CD4-positive, CD25-positive, alpha-beta regulatory T cell (primary cell): Measurements from ENCODE around the gene CDH13. TPM values are rescaled to one million over a fixed set of nuclear protein-coding genes. Genes with fewer than 3 reads are reported as not detected.
A peak's percentile ranks its signal among the peaks of the same experiment; 100 is the strongest.

Experiments
- ATAC-seq, 2 donors: fragments of 150-1000 bp; cut with Tn5 transposase; one replicate each; pipeline ENCODE4 v1.10.0; 2021; ENCODE audit warnings: low read depth in 2 of 2, moderate number of reproducible peaks in 2 of 2, moderate library complexity in 1 of 2
- DNase-seq, 3 donors: peaks; one replicate each; pipeline versions ENCODE4 v3.0.0 to v3.0.0-alpha.2; 2012 to 2022; ENCODE audit warnings: mixed read lengths in 1 of 3
- H3K27ac ChIP-seq: one replicate; pipeline ENCODE4 v1.7.0; 2013; ENCODE audit warnings: mild to moderate bottlenecking, low read length; ENCODE audit not compliant: insufficient read depth, poor library complexity, severe bottlenecking
- H3K27me3 ChIP-seq: one replicate; pipeline ENCODE4 v1.7.0; 2013; ENCODE audit warnings: low read length; ENCODE audit not compliant: control insufficient read depth, insufficient read depth
- H3K36me3 ChIP-seq: one replicate; pipeline ENCODE4 v1.7.0; 2013; ENCODE audit warnings: mild to moderate bottlenecking, low read length, moderate library complexity; ENCODE audit not compliant: control insufficient read depth, insufficient read depth
- H3K4me1 ChIP-seq: 2 replicates; pipeline ENCODE4 v1.7.0; 2013; ENCODE audit warnings: mild to moderate bottlenecking, low read length; ENCODE audit not compliant: insufficient read depth, control insufficient read depth, poor library complexity, severe bottlenecking
- H3K4me3 ChIP-seq: one replicate; pipeline ENCODE4 v1.7.0; 2013; ENCODE audit warnings: low read depth, mild to moderate bottlenecking, low read length, moderate library complexity
- H3K9me3 ChIP-seq, 2 experiments: 1 replicate in 1 of 2; 2 replicates in 1 of 2; pipeline ENCODE4 v1.7.0; 2013; ENCODE audit warnings: low read length in 2 of 2, mild to moderate bottlenecking in 1 of 2, moderate library complexity in 1 of 2; ENCODE audit not compliant: control insufficient read depth in 2 of 2
- H3K27ac Mint-ChIP-seq, 3 donors: one replicate each; pipeline ENCODE4 v1.8.0; 2020 to 2022; ENCODE audit warnings: mild to moderate bottlenecking in 3 of 3, mixed read lengths in 3 of 3, moderate library complexity in 2 of 3
- H3K27me3 Mint-ChIP-seq: one replicate; pipeline ENCODE4 v1.8.0; 2022; ENCODE audit warnings: mild to moderate bottlenecking, mixed read lengths
- H3K36me3 Mint-ChIP-seq: one replicate; pipeline ENCODE4 v1.8.0; 2020; ENCODE audit warnings: mixed read lengths
- H3K4me1 Mint-ChIP-seq, 4 donors: one replicate each; pipeline ENCODE4 v1.8.0; 2020 to 2022; ENCODE audit warnings: mixed read lengths in 4 of 4, mild to moderate bottlenecking in 1 of 4
- H3K4me3 Mint-ChIP-seq, 4 donors: one replicate each; pipeline ENCODE4 v1.8.0; 2020 to 2022; ENCODE audit warnings: mild to moderate bottlenecking in 4 of 4, mixed read lengths in 4 of 4, moderate library complexity in 3 of 4
- H3K9me3 Mint-ChIP-seq, 7 donors: one replicate each; pipeline ENCODE4 v1.8.0; 2020 to 2022; ENCODE audit warnings: mixed read lengths in 7 of 7, mild to moderate bottlenecking in 3 of 7, moderate library complexity in 2 of 7
- polyA plus RNA-seq, 4 donors: library from polyadenylated mRNA; unstranded; fragments of 300-500 nt; fragmentation: Illumina TruSeq; gene quantifications; one replicate each; pipeline ENCODE4 v1.2.3, GENCODE V29; 2021
- total RNA-seq: library from RNA; stranded (reverse); gene quantifications from one replicate; pipeline ENCODE4 v1.2.3, GENCODE V29; 2022

CDH13 gene
- total and polyA plus RNA-seq, 5 donors from 2014 or later, result not detected

DNA sequence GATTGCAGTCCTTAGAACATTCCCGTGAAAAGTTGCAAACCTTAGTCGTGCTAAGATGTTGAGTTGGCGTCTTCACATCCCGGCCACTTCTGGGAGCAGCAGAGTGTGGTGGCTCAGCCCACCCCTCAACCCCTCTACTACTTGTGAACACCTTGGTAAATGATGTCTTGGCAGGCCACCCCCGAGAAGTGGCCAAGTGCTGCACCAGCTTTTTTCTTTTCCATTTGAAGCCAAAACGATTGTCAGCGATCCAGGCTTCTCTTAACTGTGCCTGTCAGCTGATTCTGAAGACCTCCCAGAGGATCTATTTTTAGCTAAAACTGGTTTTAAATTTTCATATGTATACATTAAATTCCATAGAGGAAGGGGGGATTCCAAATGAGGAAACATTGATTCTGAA, 247.5 kb downstream of the CDH13 start:
- ATAC-seq (no peak), DNase-seq (no peak)
- Mint-ChIP-seq H3K36me3 (no peaks in the 10 kb centered on the region), H3K4me1 (no peaks in the 10 kb centered on the region), H3K4me3 (no peak overlapping the region), H3K27ac (no peak overlapping the region), H3K9me3 (peaks cover 0 to 11% (median 4%) of the 10 kb centered on the region in 7 donors), H3K27me3 (no peaks in the 10 kb centered on the region)
- H3K27me3 ChIP-seq, result no peaks in the 10 kb centered on the region
- H3K4me3 ChIP-seq, result no peak overlapping the region
- no peak overlapping the region for H3K27ac ChIP-seq
- H3K4me1 ChIP-seq, result no peaks in the 10 kb centered on the region
- H3K9me3 ChIP-seq, result no peaks in the 10 kb centered on the region
- H3K36me3 ChIP-seq, result no peaks in the 10 kb centered on the region

GRCh38 chr16:82874672-82875071, 247.9 kb downstream of the CDH13 start:
- H3K4me3 Mint-ChIP-seq, result no peak overlapping the region
- Histone ChIP-seq H3K36me3 (no peaks in the 10 kb centered on the region), H3K4me3 (no peak overlapping the region), H3K4me1 (no peaks in the 10 kb centered on the region), H3K27ac (no peak overlapping the region), H3K27me3 (no peaks in the 10 kb centered on the region), H3K9me3 (no peaks in the 10 kb centered on the region)
- no peaks in the 10 kb centered on the region for H3K36me3 Mint-ChIP-seq
- H3K4me1 Mint-ChIP-seq, result no peaks in the 10 kb centered on the region
- H3K27me3 Mint-ChIP-seq, result no peaks in the 10 kb centered on the region
- DNase-seq (no peak), ATAC-seq (no peak)
- H3K27ac Mint-ChIP-seq, result no peak overlapping the region
- H3K9me3 Mint-ChIP-seq, result peaks cover 0 to 11% (median 4%) of the 10 kb centered on the region in 7 donors

DNA sequence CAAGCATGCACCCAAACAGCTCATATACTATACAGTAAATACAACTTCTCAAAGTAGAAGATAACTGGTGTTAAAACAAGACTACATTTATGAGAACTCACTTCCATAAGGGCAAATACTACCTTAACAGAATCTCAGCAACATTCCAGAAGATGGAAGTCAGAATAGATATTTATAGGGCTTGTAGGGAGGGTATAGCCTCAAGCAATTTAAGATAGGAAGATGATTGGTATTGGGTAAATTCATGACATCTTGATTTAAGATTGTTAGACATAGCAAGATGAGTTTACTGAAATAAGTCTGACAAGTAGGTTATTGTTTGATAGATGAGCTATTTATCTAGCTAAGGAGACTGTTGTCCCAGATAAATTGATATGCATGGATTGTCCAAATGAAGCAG, 250.2 kb downstream of the CDH13 start:
- Mint-ChIP-seq H3K4me3 (no peak overlapping the region), H3K9me3 (peaks cover 0 to 3% (median 0%) of the 10 kb centered on the region in 7 donors), H3K36me3 (no peaks in the 10 kb centered on the region), H3K27me3 (no peaks in the 10 kb centered on the region), H3K27ac (no peak overlapping the region), H3K4me1 (no peaks in the 10 kb centered on the region)
- Histone ChIP-seq H3K27ac (no peak overlapping the region), H3K4me3 (no peak overlapping the region), H3K9me3 (no peaks in the 10 kb centered on the region), H3K4me1 (no peaks in the 10 kb centered on the region), H3K36me3 (no peaks in the 10 kb centered on the region), H3K27me3 (no peaks in the 10 kb centered on the region)
- ATAC-seq, result no peak
- DNase-seq, result no peak

GRCh38 chr16:82878466-82878865, 251.7 kb downstream of the CDH13 start:
- no peaks in the 10 kb centered on the region for H3K36me3 Mint-ChIP-seq

DNA sequence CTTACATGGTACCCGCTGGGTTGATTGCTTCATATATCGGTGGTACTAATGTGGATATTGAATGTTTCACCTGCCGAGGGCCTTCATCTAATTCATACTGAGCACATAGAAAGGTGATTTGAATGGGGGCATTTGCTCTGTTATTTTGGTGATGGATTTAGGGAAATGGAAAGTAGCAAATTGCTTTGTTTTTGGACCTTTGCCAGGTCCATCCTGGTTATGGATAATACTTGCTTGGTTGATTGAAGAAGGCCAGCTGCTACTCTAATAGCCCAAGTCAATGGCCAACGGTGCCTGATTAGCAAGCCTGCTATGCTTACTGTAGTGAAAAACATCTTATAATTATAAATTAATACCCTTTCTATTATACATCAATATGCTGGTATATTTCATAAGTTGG, 253.6 kb downstream of the CDH13 start:
- DNase-seq, result no peak
- no peak for ATAC-seq
- H3K27me3 Mint-ChIP-seq, result no peaks in the 10 kb centered on the region
- Histone ChIP-seq H3K9me3 (no peaks in the 10 kb centered on the region), H3K27me3 (no peaks in the 10 kb centered on the region), H3K36me3 (no peaks in the 10 kb centered on the region), H3K4me3 (no peak overlapping the region), H3K4me1 (no peaks in the 10 kb centered on the region), H3K27ac (no peak overlapping the region)
- no peak overlapping the region for H3K27ac Mint-ChIP-seq
- no peak overlapping the region for H3K4me3 Mint-ChIP-seq
- H3K4me1 Mint-ChIP-seq, result no peaks in the 10 kb centered on the region
- H3K36me3 Mint-ChIP-seq, result no peaks in the 10 kb centered on the region
- peaks cover 0 to 2% (median 0%) of the 10 kb centered on the region in 7 donors for H3K9me3 Mint-ChIP-seq

More at GRCh38 chr16:82878466-82878865, 251.7 kb downstream of the CDH13 start:
- DNase-seq (no peak), ATAC-seq (no peak)
- Histone ChIP-seq H3K4me3 (no peak overlapping the region), H3K36me3 (no peaks in the 10 kb centered on the region), H3K27me3 (no peaks in the 10 kb centered on the region), H3K9me3 (no peaks in the 10 kb centered on the region), H3K4me1 (no peaks in the 10 kb centered on the region), H3K27ac (no peak overlapping the region)
- H3K27me3 Mint-ChIP-seq, result no peaks in the 10 kb centered on the region
- no peaks in the 10 kb centered on the region for H3K4me1 Mint-ChIP-seq
- no peak overlapping the region for H3K27ac Mint-ChIP-seq
- H3K9me3 Mint-ChIP-seq, result peaks cover 0 to 3% (median 0%) of the 10 kb centered on the region in 7 donors
- H3K4me3 Mint-ChIP-seq, result no peak overlapping the region

GRCh38 chr16:82881516-82881915, 254.7 kb downstream of the CDH13 start:
- Mint-ChIP-seq H3K4me3 (no peak overlapping the region), H3K9me3 (peaks cover 0 to 3% (median 0%) of the 10 kb centered on the region in 7 donors), H3K27ac (no peak overlapping the region), H3K4me1 (no peaks in the 10 kb centered on the region), H3K27me3 (no peaks in the 10 kb centered on the region), H3K36me3 (no peaks in the 10 kb centered on the region)
- H3K27ac ChIP-seq, result no peak overlapping the region
- no peaks in the 10 kb centered on the region for H3K27me3 ChIP-seq
- no peaks in the 10 kb centered on the region for H3K4me1 ChIP-seq
- H3K36me3 ChIP-seq, result no peaks in the 10 kb centered on the region
- no peak for ATAC-seq
- DNase-seq, result no peak
- H3K9me3 ChIP-seq, result no peaks in the 10 kb centered on the region
- H3K4me3 ChIP-seq, result no peak overlapping the region

DNA sequence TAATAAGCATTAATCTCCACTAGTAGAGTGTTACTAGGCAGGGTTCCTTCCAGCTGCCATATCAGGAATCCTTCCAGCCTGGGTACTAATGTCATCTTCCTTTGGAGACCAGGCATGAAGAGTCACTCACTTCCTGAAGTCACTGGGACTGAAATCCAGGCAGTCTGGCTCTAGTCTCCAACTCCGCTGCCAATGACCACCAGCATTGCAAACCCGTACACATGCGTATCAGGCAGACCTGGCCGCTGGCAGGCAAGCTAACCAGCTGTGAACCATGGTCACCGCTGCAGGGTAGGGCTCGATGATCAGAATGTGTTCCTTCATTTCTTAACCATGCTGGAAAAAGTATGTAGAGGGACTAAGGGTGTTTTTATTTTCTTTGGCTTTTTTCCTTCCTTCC, 255.5 kb downstream of the CDH13 start:
- H3K27me3 Mint-ChIP-seq, result no peaks in the 10 kb centered on the region
- no peaks in the 10 kb centered on the region for H3K36me3 ChIP-seq
- no peaks in the 10 kb centered on the region for H3K4me1 Mint-ChIP-seq
- no peaks in the 10 kb centered on the region for H3K9me3 ChIP-seq
- peaks cover 0 to 3% (median 0%) of the 10 kb centered on the region in 7 donors for H3K9me3 Mint-ChIP-seq
- ATAC-seq (no peak), DNase-seq (no peak)
- H3K4me3 ChIP-seq, result no peak overlapping the region
- H3K27ac ChIP-seq, result no peak overlapping the region
- no peak overlapping the region for H3K27ac Mint-ChIP-seq
- H3K4me3 Mint-ChIP-seq, result no peak overlapping the region
- H3K4me1 ChIP-seq, result no peaks in the 10 kb centered on the region
- H3K27me3 ChIP-seq, result no peaks in the 10 kb centered on the region
- no peaks in the 10 kb centered on the region for H3K36me3 Mint-ChIP-seq

DNA sequence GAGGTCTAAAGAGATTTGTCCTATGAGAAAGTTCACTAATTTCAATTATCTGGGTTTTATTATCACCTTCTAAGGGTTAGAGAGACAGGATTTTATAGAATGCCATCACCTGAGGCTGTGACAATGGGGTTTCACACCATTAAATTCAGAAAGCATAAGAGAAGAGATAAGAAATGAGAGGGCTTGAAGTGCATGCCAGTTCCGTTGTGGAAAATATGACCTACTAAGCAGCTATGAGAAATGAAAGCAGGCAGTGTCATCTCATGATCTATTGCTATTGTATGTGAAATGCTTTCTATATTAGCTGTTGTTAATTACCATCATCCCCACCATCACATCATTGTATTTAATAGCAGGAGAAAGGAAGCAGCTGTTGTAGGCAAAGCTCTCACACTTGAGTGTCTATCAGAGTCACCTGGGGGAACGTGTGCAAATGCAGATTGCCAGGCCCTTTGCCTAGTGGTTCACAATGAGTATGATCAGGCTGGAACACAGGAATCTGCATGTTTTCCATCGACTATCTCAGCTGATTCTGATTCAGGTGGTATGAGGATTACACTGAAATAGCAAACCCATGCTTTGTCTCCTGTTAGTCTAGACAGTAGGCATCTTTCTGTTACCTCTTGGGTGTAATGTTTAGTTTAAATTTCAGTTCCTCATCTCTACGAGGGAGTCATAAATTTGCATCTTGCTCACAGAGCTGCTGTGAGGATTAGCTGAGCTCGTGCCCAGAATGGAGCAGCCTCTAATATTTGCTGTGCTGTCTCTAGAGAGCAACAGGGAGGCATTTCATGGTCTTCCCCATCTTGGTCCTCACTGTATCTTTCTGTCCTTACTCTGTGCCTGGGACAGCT, 256.4 kb downstream of the CDH13 start:
- Mint-ChIP-seq H3K27ac (no peak overlapping the region), H3K9me3 (peaks cover 0 to 3% (median 0%) of the 10 kb centered on the region in 7 donors), H3K4me1 (no peaks in the 10 kb centered on the region), H3K4me3 (no peak overlapping the region), H3K36me3 (no peaks in the 10 kb centered on the region), H3K27me3 (no peaks in the 10 kb centered on the region)
- ATAC-seq, result peak in 1 of 2 donors; percentile 22
- Histone ChIP-seq H3K9me3 (no peaks in the 10 kb centered on the region), H3K27ac (no peak overlapping the region), H3K36me3 (no peaks in the 10 kb centered on the region), H3K4me3 (no peak overlapping the region), H3K4me1 (no peaks in the 10 kb centered on the region), H3K27me3 (no peaks in the 10 kb centered on the region)
- DNase-seq, result no peak
